Measurements from ENCODE around the gene ZNF608.

Gene ZNF608

GRCh38 chr5:124745928-124746915 is at the start of gene ZNF608:
TSS of gene ZNF608 (minus strand) at chr5:124746639. CDS start at chr5:124744989, 1,650 bp downstream.
- peak within 1 kb of the TSS; percentile 78; the same call in 1 of the 2 replicates for H3K27ac ChIP-seq
- no peak for TF ChIP-seq CTCF (conservative IDR thresholded peaks at IDR 0.05)
- TF ChIP-seq ZFX (IDR thresholded peaks at IDR 0.05): no peak

GRCh38 chr5:124795829-124796228 is 49.4 kb upstream of the ZNF608 start:
- no peak overlapping the region for H3K27ac ChIP-seq
- TF ChIP-seq ZFX (IDR thresholded peaks at IDR 0.05) (no peak), CTCF (conservative IDR thresholded peaks at IDR 0.05) (no peak)

GRCh38 chr5:124790895-124791732 is 44.7 kb upstream of the ZNF608 start:
- TF ChIP-seq CTCF (conservative IDR thresholded peaks at IDR 0.05) (no peak), ZFX (IDR thresholded peaks at IDR 0.05) (no peak)
- no peak overlapping the region for H3K27ac ChIP-seq

GRCh38 chr5:124790301-124790894 is 44.0 kb upstream of the ZNF608 start:
- no peak overlapping the region for H3K27ac ChIP-seq
- no peak for TF ChIP-seq ZFX (IDR thresholded peaks at IDR 0.05)
- no peak for TF ChIP-seq CTCF (conservative IDR thresholded peaks at IDR 0.05)

GRCh38 chr5:124789104-124789605 is 42.7 kb upstream of the ZNF608 start:
- H3K27ac ChIP-seq: no peak overlapping the region
- TF ChIP-seq ZFX (IDR thresholded peaks at IDR 0.05) (no peak), CTCF (conservative IDR thresholded peaks at IDR 0.05) (no peak)

- no peak overlapping the region for H3K27ac ChIP-seq
- TF ChIP-seq CTCF (conservative IDR thresholded peaks at IDR 0.05) (no peak), ZFX (IDR thresholded peaks at IDR 0.05) (no peak)
Observed at GRCh38 chr5:124783794-124784193, 37.4 kb upstream of the ZNF608 start.

All from C4-2B (cell line).